Measurements from ENCODE around the gene EEIG1. TPM values are rescaled to one million over a fixed set of nuclear protein-coding genes. Genes with fewer than 3 reads are reported as not detected.
A peak's percentile ranks its signal among the peaks of the same experiment; 100 is the strongest.

The EEIG1 gene
- total and polyA plus RNA-seq, 8 donors, result 25.4 to 85.4 (median 62.1) TPM

GRCh38 chr9:127977009-127977883, 3.5 kb downstream of the EEIG1 start:
- Histone ChIP-seq H3K27ac (peak overlapping the region; percentile 73 to 82 (median 80)), H3K9me3 (no peaks in the 10 kb centered on the region), H3K36me3 (no peaks in the 10 kb centered on the region), H3K27me3 (no peaks in the 10 kb centered on the region), H3K4me1 (peaks cover 56 to 64% (median 59%) of the 10 kb centered on the region in 3 donors), H3K4me3 (peak overlapping the region in 3 of 4 donors; percentile 9 to 84 (median 69))
- DNase-seq, result peak in 2 of 6 donors; percentile 33 to 54
- TF ChIP-seq CTCF (IDR thresholded peaks at IDR 0.05), result no peak
- intact Hi-C loops (cut with DNase I), result no loop called here
- no peak for FAIRE-seq
- 32 to 38% methylated on average over 7 of the region's 7 CpGs for WGBS, 2 donors
- ATAC-seq, result no peak

GRCh38 chr9:127976498-127976897, 4.3 kb downstream of the EEIG1 start:
- FAIRE-seq (no peak), ATAC-seq (peak; percentile 33 to 52 (median 38)), DNase-seq (peak in 5 of 6 donors; percentile 78 to 92 (median 89))
- peak overlapping the region in 2 of 4 donors; percentile 69 to 84 for H3K4me3 ChIP-seq
- H3K27me3 ChIP-seq, result no peaks in the 10 kb centered on the region
- peaks cover 60 to 69% (median 62%) of the 10 kb centered on the region in 3 donors for H3K4me1 ChIP-seq
- intact Hi-C loops (cut with DNase I), result no loop called here
- H3K9me3 ChIP-seq, result no peaks in the 10 kb centered on the region
- peak overlapping the region; percentile 73 to 82 (median 80) for H3K27ac ChIP-seq
- no peaks in the 10 kb centered on the region for H3K36me3 ChIP-seq
- 20 to 21% methylated on average over 6 of the region's 6 CpGs for WGBS, 2 donors
- TF ChIP-seq CTCF (IDR thresholded peaks at IDR 0.05), result no peak

- H3K27me3 ChIP-seq, result no peaks in the 10 kb centered on the region
- ATAC-seq (no peak), FAIRE-seq (no peak), DNase-seq (peak in 2 of 6 donors; percentile 24 to 59)
- H3K27ac ChIP-seq, result peak overlapping the region; percentile 73 to 82 (median 80)
- peaks cover 58 to 67% (median 67%) of the 10 kb centered on the region in 3 donors for H3K4me1 ChIP-seq
- no peak for TF ChIP-seq CTCF (IDR thresholded peaks at IDR 0.05)
- 57 to 64% methylated on average over 10 of the region's 10 CpGs for WGBS, 2 donors
- H3K36me3 ChIP-seq, result no peaks in the 10 kb centered on the region
- intact Hi-C loops (cut with DNase I), result no loop called here
- H3K4me3 ChIP-seq, result peak overlapping the region in 2 of 4 donors; percentile 69 to 84
- no peaks in the 10 kb centered on the region for H3K9me3 ChIP-seq
These were observed 5.1 kb downstream of the EEIG1 start for GRCh38 chr9:127975376-127976315.

- Histone ChIP-seq H3K36me3 (no peaks in the 10 kb centered on the region), H3K9me3 (no peaks in the 10 kb centered on the region), H3K27ac (peak overlapping the region; percentile 73 to 82 (median 78)), H3K4me1 (peaks cover 58 to 69% (median 67%) of the 10 kb centered on the region in 3 donors), H3K27me3 (no peaks in the 10 kb centered on the region), H3K4me3 (peak overlapping the region in 1 of 4 donors; percentile 4)
- TF ChIP-seq CTCF (IDR thresholded peaks at IDR 0.05), result no peak
- WGBS, 2 donors, result 38 to 41% methylated on average over 10 of the region's 10 CpGs
- FAIRE-seq, result no peak
- DNase-seq, result peak in 3 of 6 donors; percentile 36 to 82 (median 67)
- ATAC-seq, result no peak
- intact Hi-C loops (cut with DNase I), result no loop called here
These were observed 6.0 kb downstream of the EEIG1 start for GRCh38 chr9:127974769-127975261.

Data from pancreas (tissue), 10 donors.